ENCODE data around the gene FRAT1.

- TF ChIP-seq CTCF (IDR thresholded peaks at IDR 0.05) (no peak), POLR2A (IDR thresholded peaks at IDR 0.05) (no peak)
Measured at GRCh38 chr10:97361537-97361901, 42.4 kb downstream of the FRAT1 start.

Measured in body of pancreas (tissue), 4 donors.